Measurements from ENCODE around the gene CERT1. TPM values are rescaled to one million over a fixed set of nuclear protein-coding genes. Genes with fewer than 3 reads are reported as not detected.
A peak's percentile ranks its signal among the peaks of the same experiment; 100 is the strongest.

The CERT1 gene
- total RNA-seq, 3 donors from 2014 or later, result 41.4 to 63.4 (median 45.0) TPM

DNA sequence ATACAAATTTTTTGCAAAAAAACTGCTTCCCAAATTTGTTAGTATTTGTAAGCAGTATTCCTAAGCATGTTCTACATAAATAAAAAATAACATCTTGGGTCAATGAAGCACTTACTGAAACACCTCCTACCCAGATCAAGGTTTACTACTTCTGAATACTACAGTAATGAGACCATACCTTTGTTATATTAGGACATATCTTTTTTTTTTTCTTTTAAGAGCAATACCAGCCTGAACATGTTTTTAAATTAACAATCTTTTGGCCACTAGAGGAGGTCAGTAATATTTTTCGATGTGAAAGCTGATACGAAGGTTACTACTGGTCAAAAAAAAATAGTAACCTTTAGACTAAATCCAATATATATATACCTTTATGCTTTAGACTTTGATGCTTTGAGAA is 72.7 kb downstream of the CERT1 start:
- no peak for TF ChIP-seq CTCF (IDR thresholded peaks at IDR 0.05)
- H3K9me3 ChIP-seq, result peaks cover 6% of the 10 kb centered on the region
- DNase-seq (no peak), ATAC-seq (no peak)
- H3K4me1 ChIP-seq (ENCODE audit: low read depth), result no peaks in the 10 kb centered on the region
- H3K4me3 ChIP-seq, result no peak overlapping the region
- intact Hi-C loops (cut with DNase I, micrococcal nuclease), result no loop called here
- H3K36me3 ChIP-seq (ENCODE audit: low read depth), result no peaks in the 10 kb centered on the region

DNA sequence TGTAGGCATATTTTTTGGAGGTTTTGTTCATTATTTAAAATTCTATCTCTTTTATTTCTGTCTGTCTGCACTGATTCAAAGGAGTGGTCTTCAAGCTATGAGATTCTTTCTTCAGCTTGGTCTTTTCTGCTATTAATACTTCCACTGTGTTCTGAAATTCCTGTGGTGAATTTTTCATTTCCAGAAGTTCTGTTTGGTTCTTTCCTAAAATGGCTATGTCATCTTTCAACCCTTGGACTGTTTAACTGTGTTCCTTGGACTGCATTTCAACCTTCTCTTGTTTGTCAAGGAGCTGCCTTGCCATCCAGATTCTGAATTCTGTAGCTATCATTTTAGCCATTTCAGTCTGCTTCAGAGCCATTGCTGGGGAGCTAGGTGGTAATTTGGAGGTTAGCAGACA is 76.3 kb downstream of the CERT1 start:
- no peaks in the 10 kb centered on the region for H3K9me3 ChIP-seq
- intact Hi-C loops (cut with DNase I, micrococcal nuclease), result no loop called here
- no peak for TF ChIP-seq CTCF (IDR thresholded peaks at IDR 0.05)
- ATAC-seq (no peak), DNase-seq (no peak)
- H3K4me1 ChIP-seq (ENCODE audit: low read depth), result no peaks in the 10 kb centered on the region
- H3K36me3 ChIP-seq (ENCODE audit: low read depth), result no peaks in the 10 kb centered on the region
- H3K4me3 ChIP-seq, result no peak overlapping the region

- TF ChIP-seq CTCF (IDR thresholded peaks at IDR 0.05), result no peak
Measured at GRCh38 chr5:75433814-75434506, 77.5 kb downstream of the CERT1 start.

GRCh38 chr5:75414241-75414640 is 97.2 kb downstream of the CERT1 start:
- no peak for TF ChIP-seq CTCF (IDR thresholded peaks at IDR 0.05)
- intact Hi-C loops (cut with DNase I, micrococcal nuclease), result no loop called here
- H3K4me1 ChIP-seq (ENCODE audit: low read depth), result no peaks in the 10 kb centered on the region
- ATAC-seq (no peak), DNase-seq (no peak)
- no peaks in the 10 kb centered on the region for H3K36me3 ChIP-seq (ENCODE audit: low read depth)
- H3K4me3 ChIP-seq, result no peak overlapping the region
- H3K9me3 ChIP-seq, result no peaks in the 10 kb centered on the region

More at GRCh38 chr5:75433814-75434506, 77.5 kb downstream of the CERT1 start:
- Histone ChIP-seq H3K36me3 (ENCODE audit: low read depth) (no peaks in the 10 kb centered on the region), H3K9me3 (no peaks in the 10 kb centered on the region), H3K4me3 (no peak overlapping the region), H3K4me1 (ENCODE audit: low read depth) (no peaks in the 10 kb centered on the region)
- intact Hi-C loops (cut with DNase I, micrococcal nuclease), result no loop called here
- no peak for ATAC-seq
- DNase-seq, result no peak

DNA sequence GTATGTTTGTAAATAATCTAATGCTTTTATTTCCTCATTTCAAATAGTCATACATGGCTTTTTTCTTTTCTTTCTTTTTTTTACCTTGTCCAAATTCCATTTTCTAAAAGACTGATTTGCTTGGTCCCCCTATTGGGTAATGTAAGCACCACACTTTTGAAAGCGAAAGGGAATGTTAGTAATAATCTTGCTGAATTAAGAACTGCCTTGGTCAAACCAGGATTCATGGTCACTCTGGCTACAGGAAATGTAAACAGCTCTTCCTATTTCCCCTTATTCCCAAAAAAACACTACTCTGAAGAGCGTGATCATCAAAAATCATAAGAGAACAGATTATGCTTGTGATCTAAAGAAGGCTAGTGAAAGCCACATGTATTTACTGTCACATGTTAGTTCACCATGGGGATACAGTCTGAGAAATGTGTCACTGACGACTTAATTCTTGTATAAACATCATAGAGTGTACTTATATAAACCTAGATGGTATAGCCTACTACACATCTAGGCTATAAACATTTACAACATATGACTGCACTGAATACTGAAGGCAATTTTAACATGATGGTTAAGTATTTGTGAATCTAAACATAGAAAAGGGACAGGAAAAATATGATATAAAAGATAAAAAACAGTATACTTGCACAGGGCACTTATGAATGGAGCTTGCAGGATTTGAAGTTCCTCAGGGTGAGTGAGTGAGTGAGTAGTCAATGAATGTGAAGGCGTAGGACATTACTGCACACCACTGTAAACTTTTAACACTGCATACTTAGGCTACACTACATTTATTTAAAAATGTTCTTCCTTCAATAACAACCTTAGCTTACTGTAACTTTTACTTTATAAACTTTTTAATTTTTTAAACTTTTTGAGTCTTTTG is 99.1 kb downstream of the CERT1 start:
- TF ChIP-seq CTCF (IDR thresholded peaks at IDR 0.05), result no peak
- H3K4me3 ChIP-seq, result no peak overlapping the region
- intact Hi-C loops (cut with DNase I, micrococcal nuclease), result no loop called here
- no peaks in the 10 kb centered on the region for H3K36me3 ChIP-seq (ENCODE audit: low read depth)
- DNase-seq, result no peak
- no peaks in the 10 kb centered on the region for H3K9me3 ChIP-seq
- H3K4me1 ChIP-seq (ENCODE audit: low read depth), result no peaks in the 10 kb centered on the region
- ATAC-seq, result peak; percentile 93

All from mucosa of descending colon (tissue), 3 donors.